GM23338 (cell line): Measurements from ENCODE around the gene SLC35D1.

Source experiments
- CREB1 ChIP-seq: fragments of 250-450 bp; sonication (Bioruptor Pico); IDR thresholded peaks from 2 replicates; pipeline ENCODE4 v1.5.0; 2020; ENCODE audit warnings: low read depth, mild to moderate bottlenecking, moderate library complexity
- CTCF ChIP-seq, 2 experiments: fragments of 200-600 bp in 1 of 2; sonication (generic) in 1 of 2; conservative IDR thresholded peaks; 2 replicates each; pipeline versions ENCODE4 v1.5.1 to v1.6.1; 2016 to 2017; ENCODE audit warnings: antibody characterized with exemption in 2 of 2, low read depth in 2 of 2, mild to moderate bottlenecking in 2 of 2, moderate library complexity in 1 of 2
- ETS1 ChIP-seq: IDR thresholded peaks from 2 replicates; pipeline ENCODE4 v1.6.1; 2016; ENCODE audit warnings: antibody characterized with exemption
- EZH2 ChIP-seq: fragments of 200-600 bp; sonication (generic); IDR thresholded peaks from one replicate; pipeline ENCODE4 v1.8.0; 2017; ENCODE audit warnings: antibody characterized with exemption, mild to moderate bottlenecking, low read depth; ENCODE audit not compliant: unreplicated experiment
- EZH2phosphoT487 ChIP-seq: fragments of 200-600 bp; sonication (generic); IDR thresholded peaks from one replicate; pipeline ENCODE4 v1.8.1; 2018; ENCODE audit warnings: antibody characterized with exemption; ENCODE audit not compliant: unreplicated experiment
- JUNB ChIP-seq: IDR thresholded peaks from one replicate; pipeline ENCODE4 v1.6.1; 2016; ENCODE audit warnings: antibody characterized with exemption; ENCODE audit not compliant: unreplicated experiment
- POLR2AphosphoS5 ChIP-seq: IDR thresholded peaks from 2 replicates; pipeline ENCODE4 v1.6.1; 2016; ENCODE audit warnings: antibody characterized with exemption, low read depth
- REST ChIP-seq: IDR thresholded peaks from one replicate; pipeline ENCODE4 v1.6.1; 2018; ENCODE audit warnings: antibody characterized with exemption; ENCODE audit not compliant: unreplicated experiment

- TF ChIP-seq EZH2phosphoT487 (no peak), CTCF (conservative IDR thresholded peaks at IDR 0.05; ENCODE audit: low read depth in 2 of 2) (no peak), EZH2 (no peak), POLR2AphosphoS5 (no peak), JUNB (no peak), ETS1 (no peak), CREB1 (CRISPR knock-in tag) (no peak), REST (no peak)
Measured at GRCh38 chr1:67031121-67031858, 22.7 kb downstream of the SLC35D1 start.
